ENCODE data around the gene ERBB2. TPM values are rescaled to one million over a fixed set of nuclear protein-coding genes. Genes with fewer than 3 reads are reported as not detected.
A peak's percentile ranks its signal among the peaks of the same experiment; 100 is the strongest.

ERBB2 gene
- total RNA-seq, 1 experiment from 2014 or later, result 4,830 TPM

DNA sequence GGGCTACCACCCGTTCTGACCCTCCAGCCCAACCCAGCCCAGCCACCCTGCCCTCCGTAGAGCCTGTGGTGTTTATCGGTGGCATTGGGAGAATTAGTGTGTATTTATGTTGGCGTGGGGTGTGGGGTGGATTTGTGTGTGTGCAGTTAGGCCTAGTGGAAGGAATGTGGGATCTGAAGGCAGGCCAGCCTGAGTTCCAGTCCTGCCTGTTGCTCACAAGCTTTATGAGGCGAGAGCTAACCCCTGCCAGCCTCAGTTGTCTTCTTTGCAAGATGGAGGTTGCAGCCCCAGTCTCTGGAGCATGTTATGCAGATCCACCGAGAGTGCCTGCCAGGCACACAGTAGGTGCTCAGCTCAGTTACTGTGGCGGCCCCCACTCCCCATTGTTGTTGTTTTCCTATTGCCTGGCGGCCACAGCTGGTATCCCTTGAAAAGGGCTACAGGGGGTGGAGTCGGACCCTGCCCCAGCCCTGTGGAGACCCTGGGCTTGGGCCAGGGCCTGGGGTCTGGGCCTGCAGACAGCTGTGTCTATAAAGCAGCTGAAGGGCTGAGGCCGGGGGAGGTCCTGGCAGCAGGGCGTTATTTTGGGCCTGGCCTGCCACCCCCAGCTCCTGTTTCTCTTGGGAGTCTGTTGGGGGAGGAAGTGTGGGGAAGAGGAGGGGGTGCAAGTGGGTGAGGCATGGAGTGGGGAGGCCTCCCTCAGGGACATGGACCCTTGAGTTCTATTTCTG lies 5.1 kb downstream of the ERBB2 start:
- CTCF ChIA-PET, result interaction anchor here (0.6 to 161.2 kb wide), 45 partner anchors 10 to 1433 kb away, joined by 3 to 42089 read pairs (median 7); partner anchors contain the start of genes ERBB2, GRB7, GSDMA and GSDMB
- intact Hi-C loops (cut with micrococcal nuclease; ENCODE audit: unreplicated experiment), result loop anchor here (5.0 kb wide), 4 partner anchors 53 to 712 kb away; partner anchors contain the start of gene TOP2A
- H3K4me3 Mint-ChIP-seq (ENCODE audit: low read depth, unreplicated experiment), result peak overlapping the region; percentile 71
- no peaks in the 10 kb centered on the region for H3K9me3 Mint-ChIP-seq (ENCODE audit: low read depth, unreplicated experiment)
- H3K4me1 Mint-ChIP-seq (ENCODE audit: low read depth, unreplicated experiment), result peaks cover 92% of the 10 kb centered on the region
- no peaks in the 10 kb centered on the region for H3K27me3 Mint-ChIP-seq (ENCODE audit: unreplicated experiment)
- TF ChIP-seq, protein P1, sequence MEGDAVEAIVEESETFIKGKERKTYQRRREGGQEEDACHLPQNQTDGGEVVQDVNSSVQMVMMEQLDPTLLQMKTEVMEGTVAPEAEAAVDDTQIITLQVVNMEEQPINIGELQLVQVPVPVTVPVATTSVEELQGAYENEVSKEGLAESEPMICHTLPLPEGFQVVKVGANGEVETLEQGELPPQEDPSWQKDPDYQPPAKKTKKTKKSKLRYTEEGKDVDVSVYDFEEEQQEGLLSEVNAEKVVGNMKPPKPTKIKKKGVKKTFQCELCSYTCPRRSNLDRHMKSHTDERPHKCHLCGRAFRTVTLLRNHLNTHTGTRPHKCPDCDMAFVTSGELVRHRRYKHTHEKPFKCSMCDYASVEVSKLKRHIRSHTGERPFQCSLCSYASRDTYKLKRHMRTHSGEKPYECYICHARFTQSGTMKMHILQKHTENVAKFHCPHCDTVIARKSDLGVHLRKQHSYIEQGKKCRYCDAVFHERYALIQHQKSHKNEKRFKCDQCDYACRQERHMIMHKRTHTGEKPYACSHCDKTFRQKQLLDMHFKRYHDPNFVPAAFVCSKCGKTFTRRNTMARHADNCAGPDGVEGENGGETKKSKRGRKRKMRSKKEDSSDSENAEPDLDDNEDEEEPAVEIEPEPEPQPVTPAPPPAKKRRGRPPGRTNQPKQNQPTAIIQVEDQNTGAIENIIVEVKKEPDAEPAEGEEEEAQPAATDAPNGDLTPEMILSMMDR (IDR thresholded peaks at IDR 0.05; ENCODE audit: unreplicated experiment), result no peak
- peak overlapping the region; percentile 67 for H3K27ac Mint-ChIP-seq (ENCODE audit: unreplicated experiment)
- DNase-seq, result peak; percentile 99
- no TSS peak for BruUV-seq (replicated peaks)
- H3K36me3 Mint-ChIP-seq (ENCODE audit: insufficient read depth, unreplicated experiment), result peaks cover 100% of the 10 kb centered on the region

DNA sequence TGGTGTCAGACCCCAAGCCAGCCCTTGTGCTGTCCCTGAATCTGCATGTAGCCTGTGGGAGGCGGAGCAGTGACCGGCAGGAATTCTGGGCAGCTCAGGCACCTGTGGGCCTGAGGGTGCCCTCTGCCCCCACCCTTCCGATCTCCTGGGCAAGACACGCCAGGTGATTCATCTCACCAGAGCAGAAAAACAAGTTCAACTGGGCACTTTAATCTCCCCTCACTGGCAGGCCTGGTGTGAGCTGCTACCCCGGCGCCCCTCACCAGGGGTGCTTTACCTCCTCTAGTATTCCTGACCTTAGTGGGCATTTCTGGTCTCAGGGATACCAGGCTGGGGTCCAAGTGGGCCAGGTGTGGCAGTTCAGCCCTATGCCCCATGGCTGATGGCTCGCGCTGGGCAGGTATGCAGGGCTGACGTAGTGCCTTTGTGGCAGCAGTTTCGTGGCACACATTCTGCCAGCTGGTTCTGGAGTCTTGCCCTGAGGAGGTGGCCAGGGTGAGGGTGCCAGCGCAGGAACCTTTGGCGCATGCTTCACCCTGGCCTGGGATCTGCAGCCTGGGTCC lies 6.0 kb downstream of the ERBB2 start:
- TSS peak; percentile 75 for BruUV-seq (replicated peaks)
- peak; percentile 100 for DNase-seq
- no peaks in the 10 kb centered on the region for H3K27me3 Mint-ChIP-seq (ENCODE audit: unreplicated experiment)
- peak overlapping the region; percentile 71 for H3K4me3 Mint-ChIP-seq (ENCODE audit: low read depth, unreplicated experiment)
- peak overlapping the region; percentile 67 for H3K27ac Mint-ChIP-seq (ENCODE audit: unreplicated experiment)
- peaks cover 91% of the 10 kb centered on the region for H3K4me1 Mint-ChIP-seq (ENCODE audit: low read depth, unreplicated experiment)
- CTCF ChIA-PET, result interaction anchor here (0.5 to 161.2 kb wide), 60 partner anchors 9 to 1193 kb away, joined by 3 to 42089 read pairs (median 4); partner anchors contain the start of genes ERBB2, FBXL20, GRB7 and GSDMA
- H3K36me3 Mint-ChIP-seq (ENCODE audit: insufficient read depth, unreplicated experiment), result peaks cover 100% of the 10 kb centered on the region
- H3K9me3 Mint-ChIP-seq (ENCODE audit: low read depth, unreplicated experiment), result no peaks in the 10 kb centered on the region
- TF ChIP-seq, protein P1 (IDR thresholded peaks at IDR 0.05; ENCODE audit: unreplicated experiment), result no peak
- intact Hi-C loops (cut with micrococcal nuclease; ENCODE audit: unreplicated experiment), result loop anchor here (1.0 to 5.0 kb wide), 16 partner anchors 17 to 391 kb away; partner anchors contain the start of genes IKZF3, LRRC3C, MIEN1 and ORMDL3

DNA sequence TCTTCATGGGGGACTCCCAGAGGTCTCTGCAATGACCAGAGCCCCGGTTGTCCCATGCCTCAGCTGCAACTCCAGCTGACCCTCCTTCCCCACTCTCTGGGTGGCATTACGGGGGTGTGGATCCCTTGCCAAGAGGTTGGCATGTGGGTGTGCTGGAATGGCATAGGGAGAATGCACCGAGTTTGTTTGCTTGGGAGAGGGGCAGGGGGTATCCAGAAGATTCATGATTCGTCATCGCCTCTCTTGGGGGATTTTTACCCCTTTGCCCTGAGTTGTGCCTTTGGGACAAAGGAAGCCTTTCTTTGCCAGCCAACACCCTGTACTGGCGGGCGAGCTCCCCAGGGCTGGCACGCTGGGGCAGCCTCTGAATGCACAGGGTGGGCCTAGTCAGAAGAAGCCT lies 6.5 kb downstream of the ERBB2 start:
- Mint-ChIP-seq H3K36me3 (ENCODE audit: insufficient read depth, unreplicated experiment) (peaks cover 100% of the 10 kb centered on the region), H3K4me3 (ENCODE audit: low read depth, unreplicated experiment) (peak overlapping the region; percentile 71), H3K27ac (ENCODE audit: unreplicated experiment) (peak overlapping the region; percentile 67)

DNA sequence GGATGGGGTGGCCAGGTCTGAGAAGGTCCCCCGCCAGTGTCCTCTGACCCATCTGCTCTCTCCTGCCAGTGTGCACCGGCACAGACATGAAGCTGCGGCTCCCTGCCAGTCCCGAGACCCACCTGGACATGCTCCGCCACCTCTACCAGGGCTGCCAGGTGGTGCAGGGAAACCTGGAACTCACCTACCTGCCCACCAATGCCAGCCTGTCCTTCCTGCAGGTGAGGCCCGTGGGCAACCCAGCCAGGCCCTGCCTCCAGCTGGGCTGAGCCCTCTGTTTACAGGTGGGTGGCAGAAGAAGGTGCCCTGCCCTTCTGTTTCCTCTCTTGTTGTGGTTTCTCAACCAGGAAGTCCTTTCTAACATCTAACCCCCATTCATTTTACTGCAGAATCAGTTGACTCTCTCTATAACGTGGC lies 7.1 kb downstream of the ERBB2 start:
- Mint-ChIP-seq H3K27ac (ENCODE audit: unreplicated experiment) (peak overlapping the region; percentile 67), H3K36me3 (ENCODE audit: insufficient read depth, unreplicated experiment) (peaks cover 100% of the 10 kb centered on the region), H3K9me3 (ENCODE audit: low read depth, unreplicated experiment) (no peaks in the 10 kb centered on the region), H3K4me1 (ENCODE audit: low read depth, unreplicated experiment) (peaks cover 80% of the 10 kb centered on the region), H3K4me3 (ENCODE audit: low read depth, unreplicated experiment) (peak overlapping the region; percentile 71), H3K27me3 (ENCODE audit: unreplicated experiment) (no peaks in the 10 kb centered on the region)
- intact Hi-C loops (cut with micrococcal nuclease; ENCODE audit: unreplicated experiment), result loop anchor here (1.0 to 5.0 kb wide), 17 partner anchors 8 to 390 kb away; partner anchors contain the start of genes IKZF3, LRRC3C, MIEN1 and ORMDL3
- no TSS peak for BruUV-seq (replicated peaks)
- CTCF ChIA-PET, result interaction anchor here (0.6 to 161.2 kb wide), 36 partner anchors 8 to 792 kb away, joined by 3 to 42089 read pairs (median 10); partner anchors contain the start of genes ERBB2, FBXL20, GRB7 and GSDMA
- TF ChIP-seq, protein P1 (IDR thresholded peaks at IDR 0.05; ENCODE audit: unreplicated experiment), result no peak
- DNase-seq, result peak; percentile 100

More for the DNA sequence above, 6.5 kb downstream of the ERBB2 start:
- Mint-ChIP-seq H3K4me1 (ENCODE audit: low read depth, unreplicated experiment) (peaks cover 86% of the 10 kb centered on the region), H3K27me3 (ENCODE audit: unreplicated experiment) (no peaks in the 10 kb centered on the region), H3K9me3 (ENCODE audit: low read depth, unreplicated experiment) (no peaks in the 10 kb centered on the region)
- BruUV-seq (replicated peaks), result no TSS peak
- DNase-seq, result peak; percentile 100
- CTCF ChIA-PET, result interaction anchor here (0.5 to 161.2 kb wide), 47 partner anchors 9 to 1193 kb away, joined by 3 to 42089 read pairs (median 6); partner anchors contain the start of genes ERBB2, FBXL20, GRB7 and GSDMA
- TF ChIP-seq, protein P1 (IDR thresholded peaks at IDR 0.05; ENCODE audit: unreplicated experiment), result no peak
- intact Hi-C loops (cut with micrococcal nuclease; ENCODE audit: unreplicated experiment), result loop anchor here (1.0 to 5.0 kb wide), 16 partner anchors 18 to 391 kb away; partner anchors contain the start of genes IKZF3, LRRC3C, MIEN1 and ORMDL3

Data from Calu3 (cell line).